GM18505 (cell line): ENCODE measurements around the gene MGAT4A.

Experiments
- ATAC-seq: cut with Tn5 transposase; IDR thresholded peaks from one replicate; pipeline ENCODE4 v1.9.1; 2021; ENCODE audit not compliant: unreplicated experiment
- POLR2A ChIP-seq: IDR thresholded peaks from 4 replicates; pipeline ENCODE4 v1.6.1; 2011; ENCODE audit warnings: borderline replicate concordance; ENCODE audit not compliant: insufficient read depth, insufficient read length; ENCODE audit errors: extremely low read depth

The MGAT4A gene

GRCh38 chr2:98709535-98709934, 21.4 kb downstream of the MGAT4A start:
- ATAC-seq: no peak

GRCh38 chr2:98708396-98709186, 22.3 kb downstream of the MGAT4A start:
- TF ChIP-seq POLR2A: no peak
- ATAC-seq: no peak

More at GRCh38 chr2:98709535-98709934, 21.4 kb downstream of the MGAT4A start:
- TF ChIP-seq POLR2A: no peak

- no peak for ATAC-seq
- no peak for TF ChIP-seq POLR2A
Measured at GRCh38 chr2:98706591-98706990, 24.3 kb downstream of the MGAT4A start.

- ATAC-seq: no peak
- TF ChIP-seq POLR2A: no peak
Measured at GRCh38 chr2:98705333-98705617, 25.7 kb downstream of the MGAT4A start.

- no peak for ATAC-seq
- no peak for TF ChIP-seq POLR2A
Measured at GRCh38 chr2:98704499-98705332, 26.2 kb downstream of the MGAT4A start.

- TF ChIP-seq POLR2A: no peak
- no peak for ATAC-seq
Measured at GRCh38 chr2:98703738-98704137, 27.2 kb downstream of the MGAT4A start.

GRCh38 chr2:98702858-98703620, 27.9 kb downstream of the MGAT4A start:
- no peak for TF ChIP-seq POLR2A
- no peak for ATAC-seq

- ATAC-seq: no peak
- TF ChIP-seq POLR2A: no peak
Measured at GRCh38 chr2:98702127-98702802, 28.7 kb downstream of the MGAT4A start.

- no peak for ATAC-seq
- no peak for TF ChIP-seq POLR2A
Measured at GRCh38 chr2:98701230-98701629, 29.7 kb downstream of the MGAT4A start.

GRCh38 chr2:98698896-98699295, 32.0 kb downstream of the MGAT4A start:
- no peak for ATAC-seq
- no peak for TF ChIP-seq POLR2A

GRCh38 chr2:98697651-98698337, 33.1 kb downstream of the MGAT4A start:
- ATAC-seq: no peak
- TF ChIP-seq POLR2A: no peak

GRCh38 chr2:98696200-98696599, 34.7 kb downstream of the MGAT4A start:
- ATAC-seq: no peak

More at GRCh38 chr2:98696200-98696599, 34.7 kb downstream of the MGAT4A start:
- no peak for TF ChIP-seq POLR2A
